BE2C (cell line): ENCODE results near the gene NAMPT.

Source experiments
- DNase-seq: peaks from one replicate; pipeline ENCODE4 v3.0.0-alpha.2; 2020
- H3K27me3 ChIP-seq: fragments of 250-450 bp; sonication (Bioruptor Pico); 2 replicates; pipeline ENCODE4 v1.5.1; 2020; ENCODE audit warnings: mild to moderate bottlenecking
- H3K36me3 ChIP-seq: fragments of 250-450 bp; sonication (Bioruptor Pico); 2 replicates; pipeline ENCODE4 v1.5.1; 2020; ENCODE audit warnings: mild to moderate bottlenecking
- H3K4me1 ChIP-seq: fragments of 250-450 bp; sonication (Bioruptor Pico); 2 replicates; pipeline ENCODE4 v1.5.1; 2020
- H3K4me3 ChIP-seq: 2 replicates; pipeline ENCODE4 v1.5.1; 2011; ENCODE audit warnings: low read depth, low read length
- H3K9me3 ChIP-seq: fragments of 250-450 bp; sonication (Bioruptor Pico); 2 replicates; pipeline ENCODE4 v1.5.1; 2020
- TF ChIP-seq, protein P1 (sequence below): IDR thresholded peaks from 2 replicates; pipeline ENCODE4 v1.5.1; 2012; ENCODE audit warnings: mild to moderate bottlenecking, low read depth, low read length

Gene NAMPT

DNA sequence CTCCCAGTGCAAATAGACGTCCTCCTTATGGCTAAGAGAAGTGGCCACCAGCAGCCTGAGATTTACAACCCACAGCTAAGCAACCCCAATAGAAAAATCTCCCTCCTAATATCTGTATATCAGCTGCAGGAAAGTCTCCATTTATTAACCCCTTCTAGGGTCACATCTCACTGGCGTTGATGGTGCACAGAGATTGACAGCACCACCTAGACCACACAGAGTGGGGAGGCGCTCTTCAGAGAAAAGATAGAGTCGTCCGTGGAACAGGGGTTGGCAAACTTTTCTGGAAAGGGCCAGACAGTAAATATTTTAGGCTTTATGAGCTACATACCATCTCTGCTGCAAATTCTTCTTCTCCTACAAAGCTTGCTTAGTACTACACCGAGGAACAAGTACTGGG lies 60.0 kb downstream of the NAMPT start:
- H3K27me3 ChIP-seq, result peaks cover 9% of the 10 kb centered on the region
- H3K4me1 ChIP-seq, result no peaks in the 10 kb centered on the region
- no peaks in the 10 kb centered on the region for H3K36me3 ChIP-seq
- H3K4me3 ChIP-seq, result no peak overlapping the region
- DNase-seq, result no peak
- H3K9me3 ChIP-seq, result no peaks in the 10 kb centered on the region
- TF ChIP-seq, protein P1, sequence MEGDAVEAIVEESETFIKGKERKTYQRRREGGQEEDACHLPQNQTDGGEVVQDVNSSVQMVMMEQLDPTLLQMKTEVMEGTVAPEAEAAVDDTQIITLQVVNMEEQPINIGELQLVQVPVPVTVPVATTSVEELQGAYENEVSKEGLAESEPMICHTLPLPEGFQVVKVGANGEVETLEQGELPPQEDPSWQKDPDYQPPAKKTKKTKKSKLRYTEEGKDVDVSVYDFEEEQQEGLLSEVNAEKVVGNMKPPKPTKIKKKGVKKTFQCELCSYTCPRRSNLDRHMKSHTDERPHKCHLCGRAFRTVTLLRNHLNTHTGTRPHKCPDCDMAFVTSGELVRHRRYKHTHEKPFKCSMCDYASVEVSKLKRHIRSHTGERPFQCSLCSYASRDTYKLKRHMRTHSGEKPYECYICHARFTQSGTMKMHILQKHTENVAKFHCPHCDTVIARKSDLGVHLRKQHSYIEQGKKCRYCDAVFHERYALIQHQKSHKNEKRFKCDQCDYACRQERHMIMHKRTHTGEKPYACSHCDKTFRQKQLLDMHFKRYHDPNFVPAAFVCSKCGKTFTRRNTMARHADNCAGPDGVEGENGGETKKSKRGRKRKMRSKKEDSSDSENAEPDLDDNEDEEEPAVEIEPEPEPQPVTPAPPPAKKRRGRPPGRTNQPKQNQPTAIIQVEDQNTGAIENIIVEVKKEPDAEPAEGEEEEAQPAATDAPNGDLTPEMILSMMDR, result no peak

DNA sequence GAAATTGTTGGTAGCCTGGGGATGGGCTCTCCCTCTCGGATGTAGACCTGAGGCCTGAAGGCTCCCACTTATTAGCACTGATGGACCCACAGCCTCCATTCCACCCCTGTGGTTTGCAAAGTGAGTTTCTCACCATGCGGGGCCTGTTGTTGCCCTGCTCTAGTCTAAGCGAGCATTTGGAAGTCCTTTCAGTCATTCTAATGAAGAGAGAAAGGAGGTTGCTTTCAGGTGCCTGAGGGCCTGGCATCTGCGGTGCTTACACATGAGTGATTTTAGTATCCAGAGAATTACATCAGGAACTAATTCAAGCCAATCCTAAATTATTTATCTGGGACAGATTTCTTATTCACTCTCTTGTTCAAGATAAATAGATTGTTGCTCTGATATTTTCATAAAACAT lies 61.6 kb downstream of the NAMPT start:
- peaks cover 5% of the 10 kb centered on the region; the same call in 1 of the 2 replicates for H3K27me3 ChIP-seq
- H3K36me3 ChIP-seq, result no peaks in the 10 kb centered on the region
- H3K9me3 ChIP-seq, result no peaks in the 10 kb centered on the region
- H3K4me1 ChIP-seq, result no peaks in the 10 kb centered on the region
- TF ChIP-seq, protein P1, result no peak
- DNase-seq, result no peak
- no peak overlapping the region for H3K4me3 ChIP-seq

DNA sequence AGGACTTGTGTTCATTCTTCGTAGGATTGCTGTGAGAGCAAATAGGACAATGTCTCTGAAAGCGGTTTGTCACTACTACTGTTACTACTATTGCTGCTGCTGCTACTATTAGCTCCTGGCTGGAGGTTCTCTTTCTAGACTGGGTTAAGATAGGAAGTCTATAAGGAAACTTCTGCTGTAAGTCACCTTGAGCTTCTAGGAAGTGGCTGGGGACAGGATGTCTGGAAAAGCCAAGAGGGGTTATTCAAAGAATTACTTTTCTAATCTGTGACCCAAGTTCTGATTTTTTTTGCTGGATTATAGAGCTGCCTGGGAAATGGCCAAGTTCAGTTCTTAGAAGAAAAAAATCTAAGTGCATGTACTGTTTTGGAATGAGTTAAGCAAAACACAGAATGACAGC lies 62.2 kb downstream of the NAMPT start:
- no peak overlapping the region for H3K4me3 ChIP-seq
- H3K27me3 ChIP-seq, result peaks cover 5% of the 10 kb centered on the region; the same call in 1 of the 2 replicates

DNA sequence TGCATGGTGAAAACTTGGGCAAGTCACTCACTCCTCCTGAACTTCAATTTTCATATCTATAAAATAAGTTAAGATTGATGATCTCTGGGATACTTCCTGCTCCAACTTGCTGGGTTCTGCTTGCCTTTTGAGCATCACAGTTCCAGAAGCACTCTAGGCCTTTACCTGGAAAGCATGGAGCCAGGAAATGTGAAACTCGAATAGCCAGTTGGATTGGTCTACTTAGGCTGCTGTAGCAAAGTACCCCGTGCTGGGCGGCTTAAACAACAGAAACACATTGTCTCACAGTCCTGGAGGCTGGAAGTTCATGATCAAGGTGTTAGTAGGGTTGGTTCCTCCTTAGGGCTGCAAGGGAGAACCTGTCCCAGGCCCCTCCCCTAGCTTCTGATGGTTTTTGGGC lies 64.5 kb downstream of the NAMPT start:
- TF ChIP-seq, protein P1, result no peak
- Histone ChIP-seq H3K36me3 (no peaks in the 10 kb centered on the region), H3K9me3 (no peaks in the 10 kb centered on the region), H3K4me3 (no peak overlapping the region), H3K4me1 (no peaks in the 10 kb centered on the region), H3K27me3 (peaks cover 5% of the 10 kb centered on the region; the same call in 1 of the 2 replicates)
- no peak for DNase-seq

More for the DNA sequence above, 62.2 kb downstream of the NAMPT start:
- no peak for DNase-seq
- Histone ChIP-seq H3K9me3 (no peaks in the 10 kb centered on the region), H3K4me1 (no peaks in the 10 kb centered on the region), H3K36me3 (no peaks in the 10 kb centered on the region)
- TF ChIP-seq, protein P1, result no peak

DNA sequence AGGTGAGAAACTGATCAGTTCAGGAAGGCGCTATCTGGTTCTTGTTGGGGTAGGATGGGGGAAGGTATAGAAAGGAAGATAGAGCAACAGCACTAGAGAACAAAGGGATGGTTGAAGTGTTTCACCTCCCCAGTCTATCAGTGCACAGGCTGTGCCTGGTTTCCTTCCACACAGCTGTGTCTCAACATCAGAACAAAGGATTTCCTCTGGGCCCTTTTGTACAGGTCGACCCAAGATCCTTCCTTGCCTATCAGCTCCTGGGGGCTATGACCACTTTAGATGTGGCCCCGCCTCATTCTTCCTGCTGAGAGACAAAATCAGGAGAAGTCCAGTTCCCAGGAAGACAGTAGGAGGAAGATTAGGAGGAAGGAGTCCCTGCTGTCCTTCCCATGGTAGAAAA lies 65.6 kb downstream of the NAMPT start:
- H3K4me1 ChIP-seq, result no peaks in the 10 kb centered on the region
- DNase-seq, result no peak
- no peaks in the 10 kb centered on the region for H3K9me3 ChIP-seq
- H3K4me3 ChIP-seq, result no peak overlapping the region
- H3K36me3 ChIP-seq, result no peaks in the 10 kb centered on the region
- TF ChIP-seq, protein P1, result no peak
- H3K27me3 ChIP-seq, result no peaks in the 10 kb centered on the region

DNA sequence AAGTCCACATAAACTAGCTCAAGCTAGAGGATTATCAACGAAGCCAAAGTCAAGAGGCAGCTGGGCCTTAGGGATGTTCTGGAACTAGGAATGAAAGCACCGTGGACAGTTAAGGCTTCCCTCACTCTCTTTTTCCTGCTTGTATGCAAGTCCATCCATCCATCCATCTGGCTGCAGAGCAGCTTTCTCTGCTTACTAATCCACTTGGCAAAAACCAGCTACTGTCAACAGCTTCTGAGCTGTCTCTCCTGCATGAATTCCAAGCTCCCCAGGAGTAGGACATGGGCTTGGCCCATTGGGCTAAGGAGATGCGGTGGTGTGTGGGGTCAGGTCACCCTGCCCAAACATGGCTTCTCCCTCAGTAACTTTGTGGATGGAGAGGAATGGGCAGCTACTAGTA lies 66.2 kb downstream of the NAMPT start:
- no peaks in the 10 kb centered on the region for H3K27me3 ChIP-seq
- no peaks in the 10 kb centered on the region for H3K4me1 ChIP-seq
- DNase-seq, result no peak
- no peaks in the 10 kb centered on the region for H3K9me3 ChIP-seq
- H3K36me3 ChIP-seq, result no peaks in the 10 kb centered on the region
- TF ChIP-seq, protein P1, result no peak
- no peak overlapping the region for H3K4me3 ChIP-seq
